Sciatic nerve (tissue), 2 donors: Measurements from ENCODE around the gene BTBD17. TPM values are rescaled to one million over a fixed set of nuclear protein-coding genes. Genes with fewer than 3 reads are reported as not detected.
A peak's percentile ranks its signal among the peaks of the same experiment; 100 is the strongest.

Source experiments
- ATAC-seq: fragments of 200-7000 bp; cut with Tn5 transposase; one replicate; pipeline ENCODE4 v1.9.1; 2020; ENCODE audit warnings: mild to moderate bottlenecking, moderate library complexity
- DNase-seq: peaks from one replicate; pipeline ENCODE4 v3.0.0-alpha.2; 2020; ENCODE audit warnings: low spot score
- intact Hi-C: fragments of 100-400 bp; cut with DNase I; formaldehyde crosslinking; loops from one replicate; pipeline ENCODE4 v1.14.2; 2022
- total RNA-seq: library from RNA; stranded (reverse); fragmentation: NEBNext Ultra II Directional; extraction: Animal tissue kit (Norgen Biotek cat#: 25700); gene quantifications from one replicate; pipeline ENCODE4 v1.2.1, GENCODE V29; 2021
- donor health status: DM: no; HTN: no; CAD: no.
- donor health status: DM: no; HTN: no; CAD: no.

Gene BTBD17
- total RNA-seq, 1 donor from 2014 or later: not detected

GRCh38 chr17:74344658-74345057 lies 17.0 kb downstream of the BTBD17 start:
- intact Hi-C loops: no loop called here
- ATAC-seq: no peak

DNA sequence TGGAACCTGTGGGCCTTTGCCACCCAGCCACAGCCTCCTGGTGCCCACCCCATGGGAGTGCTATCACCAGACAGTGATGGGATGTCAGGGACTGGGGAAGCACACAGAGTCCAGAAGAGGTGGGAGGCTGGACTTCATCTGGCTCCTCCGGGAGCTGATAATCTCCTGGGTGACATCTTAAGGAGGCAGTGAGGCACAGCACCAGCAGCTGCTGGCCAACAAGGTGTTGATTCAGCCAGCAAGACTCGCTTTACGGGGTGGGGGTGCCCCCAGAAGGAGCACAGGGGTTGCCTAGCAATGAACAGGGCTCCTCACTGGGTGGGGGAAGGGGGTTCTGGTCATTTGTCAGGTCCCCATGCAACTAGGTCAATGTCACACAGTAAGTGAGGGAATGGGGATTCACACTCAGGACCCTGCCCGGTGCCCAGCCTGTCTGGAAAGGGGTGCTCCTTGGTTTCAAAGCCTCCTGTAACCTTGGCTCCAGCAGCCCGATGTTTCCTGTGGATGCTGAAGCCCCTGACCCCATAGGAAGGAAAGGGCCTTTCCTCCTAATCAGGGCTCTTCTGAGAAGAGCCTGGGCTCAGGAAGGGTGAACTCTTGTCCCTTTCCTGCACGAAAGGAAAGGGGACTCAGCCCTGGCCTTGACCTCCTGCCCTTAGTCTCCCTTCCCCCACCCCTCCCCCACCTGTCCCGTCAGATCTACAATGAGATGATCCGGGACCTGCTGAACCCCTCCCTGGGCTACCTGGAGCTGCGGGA lies 18.0 kb downstream of the BTBD17 start:
- intact Hi-C loops: no loop called here
- ATAC-seq: no peak
- DNase-seq: no peak

More at GRCh38 chr17:74344658-74345057, 17.0 kb downstream of the BTBD17 start:
- no peak for DNase-seq

GRCh38 chr17:74343121-74343520 lies 18.5 kb downstream of the BTBD17 start:
- intact Hi-C loops: no loop called here
- DNase-seq (no peak), ATAC-seq (no peak)

DNA sequence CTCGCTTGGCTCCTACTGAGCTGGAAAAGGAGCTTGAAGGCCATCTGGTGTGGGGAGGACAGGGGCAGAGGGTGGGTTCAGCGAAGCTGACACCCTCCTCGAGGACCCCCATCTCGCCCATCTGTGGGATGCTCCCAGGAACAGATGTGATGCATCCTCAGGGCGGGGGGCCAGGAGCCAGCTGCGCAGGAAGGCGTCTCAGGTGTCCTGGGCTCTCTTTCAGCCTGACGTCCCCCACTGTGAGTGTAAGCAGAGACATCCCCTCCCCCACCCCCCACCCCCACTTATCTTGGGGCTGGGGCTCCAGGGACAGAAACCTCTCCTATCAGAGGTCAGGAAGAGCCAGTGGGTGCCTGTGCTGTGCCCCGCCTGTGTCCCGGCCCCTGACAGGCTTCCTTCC lies 19.4 kb downstream of the BTBD17 start:
- DNase-seq (no peak), ATAC-seq (no peak)
- intact Hi-C loops: no loop called here

GRCh38 chr17:74340470-74341023 lies 21.1 kb downstream of the BTBD17 start:
- ATAC-seq: no peak
- DNase-seq: no peak
- intact Hi-C loops: no loop called here

DNA sequence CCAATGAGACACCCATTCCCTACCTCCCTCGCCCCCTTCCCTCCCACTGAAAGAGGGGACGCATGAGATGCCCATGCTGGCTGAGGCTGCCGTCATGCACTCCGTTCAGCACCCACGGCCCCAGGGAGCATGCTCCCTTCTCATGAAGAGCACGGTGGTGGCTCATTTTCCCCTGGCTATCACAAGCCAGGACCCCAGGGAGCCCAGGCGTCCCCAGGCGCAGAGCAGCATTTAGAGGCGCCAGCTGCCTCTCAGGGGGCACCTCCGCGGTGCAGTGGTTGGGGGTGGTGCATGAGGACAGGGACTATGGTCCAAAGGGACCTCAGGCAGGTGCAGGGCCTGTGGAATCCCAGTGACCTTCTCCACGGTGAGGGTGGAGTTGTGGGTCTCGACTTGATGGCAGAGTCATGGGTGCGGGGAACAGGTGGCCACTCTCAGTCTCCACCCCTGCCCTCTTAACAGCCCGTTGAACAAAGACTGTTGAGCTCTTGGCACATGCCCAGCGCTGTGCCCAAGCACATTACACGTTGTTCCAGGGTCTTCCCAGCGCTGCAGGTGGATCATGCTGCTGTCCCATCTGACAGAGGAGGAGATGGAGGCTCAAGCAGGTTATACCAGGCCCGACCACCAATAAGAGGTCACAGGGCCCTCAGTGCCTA lies 22.0 kb downstream of the BTBD17 start:
- ATAC-seq (no peak), DNase-seq (no peak)
- intact Hi-C loops: no loop called here

GRCh38 chr17:74337834-74338500 lies 23.7 kb downstream of the BTBD17 start:
- DNase-seq (no peak), ATAC-seq (peak; percentile 38)
- intact Hi-C loops: no loop called here

DNA sequence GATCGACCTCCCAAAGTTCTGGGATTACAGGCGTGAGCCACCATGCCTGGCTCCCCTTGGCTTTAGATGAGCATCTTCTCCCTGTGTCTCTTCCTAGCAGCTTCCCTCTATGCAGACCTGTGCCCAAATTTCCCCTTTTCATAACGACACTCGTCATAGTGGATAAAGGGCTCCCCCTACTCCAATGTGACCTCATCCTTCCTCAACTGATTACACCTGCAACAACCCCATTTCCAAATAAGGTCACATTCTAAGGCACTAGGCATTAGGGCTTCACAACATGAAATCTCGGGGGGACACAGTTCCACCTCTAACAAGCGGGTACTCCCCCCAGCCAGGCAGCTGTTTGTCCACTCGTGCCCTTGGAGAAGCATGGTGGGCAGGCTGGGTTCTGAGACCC lies 25.4 kb downstream of the BTBD17 start:
- DNase-seq: no peak
- no peak for ATAC-seq
- intact Hi-C loops: no loop called here

GRCh38 chr17:74335529-74336062 lies 26.1 kb downstream of the BTBD17 start:
- ATAC-seq: no peak
- DNase-seq: no peak
- intact Hi-C loops: no loop called here

- ATAC-seq: no peak
- intact Hi-C loops: no loop called here
Observed at GRCh38 chr17:74334393-74335039, 27.2 kb downstream of the BTBD17 start.

DNA sequence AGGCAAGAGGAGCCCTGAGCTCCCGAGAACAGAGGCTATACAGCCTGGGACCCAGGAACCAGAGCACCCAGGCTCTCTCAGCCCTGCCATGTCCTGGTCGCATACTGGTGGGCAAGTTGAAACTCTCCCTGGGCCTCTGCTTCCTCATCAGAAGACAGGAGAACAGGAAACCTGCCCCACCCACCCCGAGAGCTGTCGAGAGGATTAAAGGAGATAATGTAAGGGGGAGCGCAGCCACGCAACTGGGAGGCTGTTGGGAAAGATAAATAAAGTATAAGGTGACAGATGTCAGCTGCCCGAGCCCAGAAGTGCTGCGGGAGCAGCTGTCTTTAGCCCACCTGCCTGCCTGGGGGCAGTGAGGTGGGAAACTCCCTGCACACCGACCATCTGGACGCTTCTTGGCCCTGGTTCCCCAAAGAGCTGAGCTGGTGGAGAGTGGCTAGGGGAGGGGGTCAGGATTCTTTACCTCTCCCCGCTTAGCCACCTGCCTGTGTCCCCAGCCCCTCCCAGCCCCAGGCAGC lies 28.8 kb downstream of the BTBD17 start:
- no peak for DNase-seq
- ATAC-seq: no peak
- intact Hi-C loops: no loop called here

More at GRCh38 chr17:74334393-74335039, 27.2 kb downstream of the BTBD17 start:
- no peak for DNase-seq

- intact Hi-C loops: no loop called here
- DNase-seq (no peak), ATAC-seq (no peak)
Observed at GRCh38 chr17:74332017-74332650, 29.5 kb downstream of the BTBD17 start.

- ATAC-seq (peak; percentile 70), DNase-seq (no peak)
- intact Hi-C loops: no loop called here
Observed at GRCh38 chr17:74330446-74330845, 31.2 kb downstream of the BTBD17 start.

DNA sequence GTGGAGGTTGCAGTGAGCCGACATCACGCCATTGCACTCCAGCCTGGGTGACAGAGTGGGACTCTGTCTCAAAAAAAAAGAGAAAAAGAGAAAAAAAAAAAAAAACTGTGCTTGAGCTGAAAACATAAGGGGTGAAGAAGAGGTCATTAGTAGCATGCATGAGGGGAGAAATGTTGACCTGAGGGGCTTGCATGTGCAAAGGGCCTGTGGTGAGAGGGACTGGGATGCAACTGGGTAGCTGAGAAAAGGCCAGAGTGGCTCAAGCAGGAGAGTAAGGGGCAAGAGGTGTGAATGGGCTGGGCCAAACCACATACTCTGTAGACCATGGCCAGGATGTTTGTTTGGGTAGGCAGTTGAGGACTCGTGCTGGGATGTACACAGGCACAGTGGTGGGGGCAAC lies 32.3 kb downstream of the BTBD17 start:
- intact Hi-C loops: no loop called here
- no peak for ATAC-seq

GRCh38 chr17:74328487-74328886 lies 33.2 kb downstream of the BTBD17 start:
- ATAC-seq: no peak
- DNase-seq: no peak
- intact Hi-C loops: no loop called here

More for the DNA sequence above, 32.3 kb downstream of the BTBD17 start:
- no peak for DNase-seq

DNA sequence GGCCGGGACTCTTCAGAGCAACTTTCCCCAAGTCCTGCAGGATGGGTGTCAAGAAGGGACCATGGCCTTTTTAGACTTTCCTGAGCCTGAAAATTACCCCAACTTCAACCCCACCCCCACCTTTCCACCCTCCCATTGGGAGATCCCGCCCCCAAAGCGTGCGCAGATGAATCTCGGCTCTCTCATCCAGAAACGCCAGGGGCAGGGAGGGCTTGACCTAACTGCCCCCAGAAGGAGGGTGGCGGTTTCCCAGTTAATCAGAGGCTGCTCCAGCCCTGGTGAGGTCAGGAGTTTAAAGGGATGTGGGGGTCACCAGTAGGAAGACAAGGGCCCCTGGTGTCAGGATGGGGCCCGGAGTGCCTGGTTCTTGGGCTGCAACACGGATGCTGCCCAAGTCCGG lies 35.2 kb downstream of the BTBD17 start:
- ATAC-seq (no peak), DNase-seq (no peak)
- intact Hi-C loops: no loop called here

- intact Hi-C loops: no loop called here
- ATAC-seq: peak; percentile 62
Observed at GRCh38 chr17:74325743-74326379, 35.8 kb downstream of the BTBD17 start, which contains the start of gene KIF19. TSS of gene KIF19 (plus strand) at chr17:74326226. CDS start at chr17:74326350, 124 bp downstream.

GRCh38 chr17:74325376-74325742 lies 36.3 kb downstream of the BTBD17 start:
- DNase-seq: no peak
- intact Hi-C loops: no loop called here
- peak; percentile 56 for ATAC-seq

More at GRCh38 chr17:74325743-74326379, 35.8 kb downstream of the BTBD17 start, which contains the start of gene KIF19:
- DNase-seq: no peak
